OCI-LY1 (cell line): ENCODE data around the gene NUDC.

Experiments used
- H2AFZ ChIP-seq: fragments of 200-600 bp; sonication (generic), shearing (Covaris generic); 2 replicates; pipeline ENCODE4 v1.6.0; 2014; ENCODE audit warnings: antibody characterized with exemption, mild to moderate bottlenecking, low read length
- H3F3A ChIP-seq: fragments of 200-600 bp; sonication (generic), shearing (Covaris generic); 2 replicates; pipeline ENCODE4 v1.6.0; 2014; ENCODE audit warnings: mild to moderate bottlenecking, antibody characterized with exemption, low read length, moderate library complexity; ENCODE audit not compliant: insufficient read depth
- H3K27ac ChIP-seq: fragments of 200-600 bp; sonication (generic); 2 replicates; pipeline ENCODE4 v1.5.1; 2014; ENCODE audit warnings: low read length, mixed run types, mild to moderate bottlenecking, low read depth; ENCODE audit not compliant: poor library complexity, severe bottlenecking
- H3K27me3 ChIP-seq: fragments of 200-600 bp; sonication (generic); 2 replicates; pipeline ENCODE4 v1.6.0; 2014; ENCODE audit warnings: antibody characterized with exemption, mild to moderate bottlenecking, low read length, moderate library complexity; ENCODE audit not compliant: insufficient read depth
- H3K36me3 ChIP-seq: fragments of 200-600 bp; sonication (generic); 2 replicates; pipeline ENCODE4 v1.6.1; 2014; ENCODE audit warnings: mild to moderate bottlenecking, antibody characterized with exemption, low read length, moderate library complexity, mixed read lengths; ENCODE audit not compliant: insufficient read depth
- H3K4me1 ChIP-seq: fragments of 200-600 bp; sonication (generic); 2 replicates; pipeline ENCODE4 v1.5.1; 2014; ENCODE audit warnings: mild to moderate bottlenecking, low read length, moderate library complexity; ENCODE audit not compliant: insufficient read depth, severe bottlenecking
- H3K4me2 ChIP-seq: fragments of 200-600 bp; sonication (generic), shearing (Covaris generic); 2 replicates; pipeline ENCODE4 v1.6.1; 2014; ENCODE audit warnings: low read length
- H3K4me3 ChIP-seq: fragments of 200-600 bp; sonication (generic); 2 replicates; pipeline ENCODE4 v1.5.1; 2014; ENCODE audit warnings: low read length, low read depth, mild to moderate bottlenecking, mixed read lengths; ENCODE audit not compliant: poor library complexity, severe bottlenecking
- H3K79me2 ChIP-seq: fragments of 200-600 bp; shearing (Covaris generic); 2 replicates; pipeline ENCODE4 v1.6.1; 2016; ENCODE audit warnings: mixed run types, low read length, mixed read lengths; ENCODE audit not compliant: insufficient read depth
- H3K9ac ChIP-seq: fragments of 200-600 bp; sonication (generic), shearing (Covaris generic); 2 replicates; pipeline ENCODE4 v1.6.1; 2014; ENCODE audit warnings: mild to moderate bottlenecking, low read length, mixed read lengths
- H3K9me2 ChIP-seq: fragments of 200-600 bp; sonication (generic), shearing (Covaris generic); 2 replicates; pipeline ENCODE4 v1.6.1; 2014; ENCODE audit warnings: low read depth, mild to moderate bottlenecking, low read length, mixed read lengths
- H3K9me3 ChIP-seq: fragments of 200-600 bp; shearing (Covaris generic); 2 replicates; pipeline ENCODE4 v1.6.1; 2014; ENCODE audit warnings: low read length, mixed read lengths
- H4K20me1 ChIP-seq: fragments of 200-600 bp; sonication (generic), shearing (Covaris generic); 2 replicates; pipeline ENCODE4 v1.6.0; 2016; ENCODE audit warnings: mild to moderate bottlenecking, low read length; ENCODE audit not compliant: insufficient read depth
- CTCF ChIP-seq: fragments of 200-600 bp; sonication (generic), shearing (Covaris generic); IDR thresholded peaks from 2 replicates; pipeline ENCODE4 v1.5.1; 2017; ENCODE audit warnings: mild to moderate bottlenecking, antibody characterized with exemption, low read length, moderate library complexity, mixed read lengths
- EZH2 ChIP-seq: fragments of 200-600 bp; sonication (generic), shearing (Covaris generic); IDR thresholded peaks from 2 replicates; pipeline ENCODE4 v1.8.0; 2017; ENCODE audit warnings: borderline replicate concordance, mixed run types, mild to moderate bottlenecking, antibody characterized with exemption, low read length, moderate library complexity, mixed read lengths

The NUDC gene

GRCh38 chr1:26951821-26952497 is 30.4 kb downstream of the NUDC start:
- no peak for TF ChIP-seq CTCF
- TF ChIP-seq EZH2, result no peak
- no peak overlapping the region for H3K4me2 ChIP-seq
- H3K27me3 ChIP-seq, result peaks cover 4% of the 10 kb centered on the region; the same call in 1 of the 2 replicates
- H2AFZ ChIP-seq, result no peak overlapping the region
- H3K27ac ChIP-seq, result no peak overlapping the region
- no peaks in the 10 kb centered on the region for H3K9me2 ChIP-seq
- H4K20me1 ChIP-seq, result no peaks in the 10 kb centered on the region
- no peak overlapping the region for H3K4me3 ChIP-seq
- no peaks in the 10 kb centered on the region for H3K4me1 ChIP-seq
- peaks cover 9% of the 10 kb centered on the region for H3K36me3 ChIP-seq
- no peaks in the 10 kb centered on the region for H3F3A ChIP-seq
- H3K9me3 ChIP-seq, result peaks cover 8% of the 10 kb centered on the region; the same call in 1 of the 2 replicates
- no peaks in the 10 kb centered on the region for H3K79me2 ChIP-seq
- no peak overlapping the region for H3K9ac ChIP-seq

- Histone ChIP-seq H3K27ac (no peak overlapping the region), H3F3A (no peaks in the 10 kb centered on the region), H4K20me1 (no peaks in the 10 kb centered on the region), H3K4me2 (no peak overlapping the region), H3K9me2 (no peaks in the 10 kb centered on the region), H3K27me3 (peaks cover 4% of the 10 kb centered on the region; the same call in 1 of the 2 replicates), H3K9ac (no peak overlapping the region), H3K4me1 (no peaks in the 10 kb centered on the region), H3K79me2 (no peaks in the 10 kb centered on the region), H3K36me3 (peaks cover 4% of the 10 kb centered on the region; the same call in 1 of the 2 replicates), H2AFZ (no peak overlapping the region), H3K4me3 (no peak overlapping the region), H3K9me3 (peaks cover 8% of the 10 kb centered on the region; the same call in 1 of the 2 replicates)
- no peak for TF ChIP-seq CTCF
- no peak for TF ChIP-seq EZH2
These were observed 31.8 kb downstream of the NUDC start for GRCh38 chr1:26953374-26953773.

GRCh38 chr1:26956321-26956720 is 34.8 kb downstream of the NUDC start:
- Histone ChIP-seq H3K4me1 (peaks cover 12% of the 10 kb centered on the region), H3K9me3 (peaks cover 8% of the 10 kb centered on the region; the same call in 1 of the 2 replicates), H3K9ac (no peak overlapping the region), H4K20me1 (no peaks in the 10 kb centered on the region), H3K36me3 (peaks cover 4% of the 10 kb centered on the region; the same call in 1 of the 2 replicates), H3K79me2 (no peaks in the 10 kb centered on the region), H3K4me2 (no peak overlapping the region), H3K4me3 (no peak overlapping the region), H3K27ac (no peak overlapping the region), H3K9me2 (no peaks in the 10 kb centered on the region), H2AFZ (no peak overlapping the region), H3F3A (no peaks in the 10 kb centered on the region), H3K27me3 (peaks cover 10% of the 10 kb centered on the region; the same call in 1 of the 2 replicates)
- TF ChIP-seq CTCF (no peak), EZH2 (no peak)
